Measurements from ENCODE around the gene ZYG11A. TPM values are rescaled to one million over a fixed set of nuclear protein-coding genes. Genes with fewer than 3 reads are reported as not detected.
"Not testable (repeated sequence)": the region's sequence is repeated elsewhere in the genome, so short reads cannot be mapped to it uniquely, and the experiment has no call there.

The ZYG11A gene
- total and polyA plus RNA-seq, 2 donors from 2014 or later, result 0.28 to 0.84 TPM

- peaks cover 0 to 10% (median 5%) of the 10 kb centered on the region in 3 donors for H3K36me3 ChIP-seq (ENCODE audit: control insufficient read depth in 2 of 3, insufficient read depth in 3 of 3, low read length in 3 of 3)
Observed at GRCh38 chr1:52801011-52801410, 41.5 kb upstream of the ZYG11A start.

GRCh38 chr1:52804083-52804482 lies 38.5 kb upstream of the ZYG11A start:
- H3K36me3 ChIP-seq (ENCODE audit: control insufficient read depth in 2 of 3, insufficient read depth in 3 of 3, low read length in 3 of 3); DNase-seq; H3K4me1 ChIP-seq (ENCODE audit: control insufficient read depth in 2 of 3, insufficient read depth in 2 of 3, low read depth in 1 of 3, low read length in 3 of 3); FAIRE-seq; H3K27me3 ChIP-seq (ENCODE audit: control insufficient read depth, insufficient read depth, low read length); H3K9me3 ChIP-seq (ENCODE audit: control insufficient read depth in 2 of 3, insufficient read depth in 1 of 3, low read length in 3 of 3); H3K9ac ChIP-seq (ENCODE audit: low read length in 3 of 3); intact Hi-C loops (cut with DNase I); H3K4me3 ChIP-seq (ENCODE audit: low read length in 3 of 3): not testable (repeated sequence)
- H3K27ac ChIP-seq (ENCODE audit: low read depth in 2 of 2, low read length in 2 of 2), result peak overlapping the region in 1 of 2 donors; percentile 32

More at GRCh38 chr1:52801011-52801410, 41.5 kb upstream of the ZYG11A start:
- no peak for FAIRE-seq
- peaks cover 0 to 4% (median 0%) of the 10 kb centered on the region in 3 donors for H3K4me1 ChIP-seq (ENCODE audit: control insufficient read depth in 2 of 3, insufficient read depth in 2 of 3, low read depth in 1 of 3, low read length in 3 of 3)
- DNase-seq, result no peak
- H3K9me3 ChIP-seq (ENCODE audit: control insufficient read depth in 2 of 3, insufficient read depth in 1 of 3, low read length in 3 of 3), result no peaks in the 10 kb centered on the region
- TF ChIP-seq CTCF (IDR thresholded peaks at IDR 0.05; ENCODE audit: borderline replicate concordance, extremely low read depth, insufficient read depth), result no peak
- H3K27ac ChIP-seq (ENCODE audit: low read depth in 2 of 2, low read length in 2 of 2), result no peak overlapping the region
- H3K9ac ChIP-seq (ENCODE audit: low read length in 3 of 3), result no peak overlapping the region
- intact Hi-C loops (cut with DNase I), result no loop called here
- no peak overlapping the region for H3K4me3 ChIP-seq (ENCODE audit: low read length in 3 of 3)
- no peaks in the 10 kb centered on the region for H3K27me3 ChIP-seq (ENCODE audit: control insufficient read depth, insufficient read depth, low read length)

- no peak for FAIRE-seq
- Histone ChIP-seq H3K9me3 (ENCODE audit: control insufficient read depth in 2 of 3, insufficient read depth in 1 of 3, low read length in 3 of 3) (no peaks in the 10 kb centered on the region), H3K27ac (ENCODE audit: low read depth in 2 of 2, low read length in 2 of 2) (no peak overlapping the region), H3K36me3 (ENCODE audit: control insufficient read depth in 2 of 3, insufficient read depth in 3 of 3, low read length in 3 of 3) (peaks cover 2 to 26% (median 18%) of the 10 kb centered on the region in 3 donors), H3K27me3 (ENCODE audit: control insufficient read depth, insufficient read depth, low read length) (no peaks in the 10 kb centered on the region), H3K9ac (ENCODE audit: low read length in 3 of 3) (no peak overlapping the region), H3K4me3 (ENCODE audit: low read length in 3 of 3) (no peak overlapping the region), H3K4me1 (ENCODE audit: control insufficient read depth in 2 of 3, insufficient read depth in 2 of 3, low read depth in 1 of 3, low read length in 3 of 3) (no peaks in the 10 kb centered on the region)
- intact Hi-C loops (cut with DNase I), result no loop called here
- TF ChIP-seq CTCF (IDR thresholded peaks at IDR 0.05; ENCODE audit: borderline replicate concordance, extremely low read depth, insufficient read depth), result no peak
- no peak for DNase-seq
Observed at GRCh38 chr1:52814465-52814864, 28.1 kb upstream of the ZYG11A start.

GRCh38 chr1:52820830-52821229 lies 21.7 kb upstream of the ZYG11A start:
- H3K9ac ChIP-seq (ENCODE audit: low read length in 3 of 3); H3K4me3 ChIP-seq (ENCODE audit: low read length in 3 of 3); FAIRE-seq; intact Hi-C loops (cut with DNase I); H3K27me3 ChIP-seq (ENCODE audit: control insufficient read depth, insufficient read depth, low read length); H3K9me3 ChIP-seq (ENCODE audit: control insufficient read depth in 2 of 3, insufficient read depth in 1 of 3, low read length in 3 of 3); H3K27ac ChIP-seq (ENCODE audit: low read depth in 2 of 2, low read length in 2 of 2); DNase-seq; H3K4me1 ChIP-seq (ENCODE audit: control insufficient read depth in 2 of 3, insufficient read depth in 2 of 3, low read depth in 1 of 3, low read length in 3 of 3): not testable (repeated sequence)
- H3K36me3 ChIP-seq (ENCODE audit: control insufficient read depth in 2 of 3, insufficient read depth in 3 of 3, low read length in 3 of 3), result peaks cover 2 to 26% (median 15%) of the 10 kb centered on the region in 3 donors
